HEK293 (cell line): ENCODE measurements around the gene TAGLN2.

ENCODE experiments used
- CTCF ChIA-PET: fragments of 350-600 bp; formaldehyde crosslinking; extraction: SDS; loops from one replicate; lab custom pipeline; 2021; ENCODE audit warnings: antibody characterized with exemption; lab: Yijun Ruan, JAX
- POLR2A ChIA-PET: fragments of 300-600 bp; formaldehyde crosslinking; extraction: SDS; loops from one replicate; lab custom pipeline; 2020; ENCODE audit warnings: antibody characterized with exemption, inconsistent platforms; lab: Yijun Ruan, JAX
- H3K27ac ChIP-seq: fragments of 200-500 bp; sonication (Bioruptor generic); 2 replicates; pipeline ENCODE4 v1.5.1; 2014; ENCODE audit warnings: low read depth, low read length, control low read depth, inconsistent platforms; ENCODE audit errors: extremely low read depth
- H3K36me3 ChIP-seq, 2 experiments: fragments of 200-500 bp in 1 of 2; sonication (Bioruptor generic) in 1 of 2; 1 replicate in 1 of 2; 2 replicates in 1 of 2; pipeline ENCODE4 v1.5.1; 2014 to 2017; ENCODE audit warnings: inconsistent platforms in 2 of 2, low read length in 2 of 2; ENCODE audit not compliant: control insufficient read depth in 2 of 2, insufficient read depth in 1 of 2
- H3K4me1 ChIP-seq: fragments of 200-500 bp; sonication (Bioruptor generic); 2 replicates; pipeline ENCODE4 v1.5.1; 2014; ENCODE audit warnings: mild to moderate bottlenecking, low read length, inconsistent platforms; ENCODE audit not compliant: control insufficient read depth, insufficient read depth
- H3K4me3 ChIP-seq: 2 replicates; pipeline ENCODE4 v1.5.1; 2011; ENCODE audit warnings: low read depth, mild to moderate bottlenecking, control low read depth, low read length, moderate library complexity
- H3K9me3 ChIP-seq: fragments of 200-500 bp; sonication (Bioruptor generic); 2 replicates; pipeline ENCODE4 v1.5.1; 2014; ENCODE audit warnings: low read depth, low read length, inconsistent platforms; ENCODE audit not compliant: control insufficient read depth, insufficient read depth
- KLF17 ChIP-seq: fragments of 450-650 bp; formaldehyde crosslinking; IDR thresholded peaks from 2 replicates; pipeline ENCODE4 v1.5.1; 2016; ENCODE audit warnings: missing biosample characterization, missing genetic modification characterization
- PRDM6 ChIP-seq: fragments of 450-650 bp; formaldehyde crosslinking; IDR thresholded peaks from 2 replicates; pipeline ENCODE4 v1.5.1; 2017; ENCODE audit warnings: missing biosample characterization, missing genetic modification characterization
- REST ChIP-seq: fragments of 450-650 bp; formaldehyde crosslinking; IDR thresholded peaks from 2 replicates; pipeline ENCODE4 v1.5.1; 2016; ENCODE audit warnings: missing biosample characterization, missing genetic modification characterization
- SP2 ChIP-seq: fragments of 450-650 bp; formaldehyde crosslinking; IDR thresholded peaks from 2 replicates; pipeline ENCODE4 v1.5.1; 2016; ENCODE audit warnings: missing biosample characterization, missing genetic modification characterization
- SP3 ChIP-seq: fragments of 450-650 bp; formaldehyde crosslinking; IDR thresholded peaks from 2 replicates; pipeline ENCODE4 v1.5.1; 2016; ENCODE audit warnings: missing biosample characterization, missing genetic modification characterization
- WT1 ChIP-seq: fragments of 450-650 bp; formaldehyde crosslinking; IDR thresholded peaks from 2 replicates; pipeline ENCODE4 v1.5.1; 2016; ENCODE audit warnings: missing biosample characterization, missing genetic modification characterization
- ZNF138 ChIP-seq: fragments of 450-650 bp; formaldehyde crosslinking; IDR thresholded peaks from 2 replicates; pipeline ENCODE4 v1.5.1; 2016; ENCODE audit warnings: missing biosample characterization, missing genetic modification characterization, borderline replicate concordance
- ZNF169 ChIP-seq: fragments of 450-650 bp; formaldehyde crosslinking; IDR thresholded peaks from 2 replicates; pipeline ENCODE4 v1.5.1; 2016; ENCODE audit warnings: missing biosample characterization, missing genetic modification characterization
- ZNF18 ChIP-seq: fragments of 450-650 bp; formaldehyde crosslinking; IDR thresholded peaks from 2 replicates; pipeline ENCODE4 v1.5.1; 2016; ENCODE audit warnings: missing biosample characterization, missing genetic modification characterization
- ZNF239 ChIP-seq: fragments of 450-650 bp; formaldehyde crosslinking; IDR thresholded peaks from 2 replicates; pipeline ENCODE4 v1.5.1; 2016; ENCODE audit warnings: missing biosample characterization, missing genetic modification characterization
- ZNF248 ChIP-seq: fragments of 450-650 bp; formaldehyde crosslinking; IDR thresholded peaks from 2 replicates; pipeline ENCODE4 v1.5.1; 2017; ENCODE audit warnings: missing biosample characterization, missing genetic modification characterization
- ZNF501 ChIP-seq: fragments of 450-650 bp; formaldehyde crosslinking; IDR thresholded peaks from 2 replicates; pipeline ENCODE4 v1.5.1; 2016; ENCODE audit warnings: missing biosample characterization, missing genetic modification characterization
- ZNF692 ChIP-seq: fragments of 450-650 bp; formaldehyde crosslinking; IDR thresholded peaks from 2 replicates; pipeline ENCODE4 v1.5.1; 2016; ENCODE audit warnings: missing biosample characterization, missing genetic modification characterization
- ZSCAN30 ChIP-seq: fragments of 450-650 bp; IDR thresholded peaks from 2 replicates; pipeline ENCODE4 v1.5.1; 2018; ENCODE audit warnings: missing biosample characterization, mild to moderate bottlenecking, missing genetic modification characterization, moderate library complexity

The TAGLN2 gene

GRCh38 chr1:159890390-159890789, 34.9 kb downstream of the TAGLN2 start (continued):
- no peak for TF ChIP-seq REST (tag by site-specific recombination)

- POLR2A ChIA-PET: interaction anchor here (0.8 to 2.8 kb wide), 5 partner anchors 26 to 35 kb away, joined by 3 to 10 read pairs (median 3); partner anchors contain the start of gene TAGLN2
- CTCF ChIA-PET: interaction anchor here (0.6 to 13.2 kb wide), 21 partner anchors 8 to 729 kb away, joined by 3 to 415 read pairs (median 7); partner anchors contain the start of gene FCRL6
- Histone ChIP-seq H3K4me3 (no peak overlapping the region), H3K36me3 (no peaks in the 10 kb centered on the region), H3K9me3 (no peaks in the 10 kb centered on the region), H3K4me1 (no peaks in the 10 kb centered on the region), H3K27ac (no peak overlapping the region)
- TF ChIP-seq KLF17 (tag by site-specific recombination): peak; percentile 49; the same call in 1 of the 2 replicates
- TF ChIP-seq WT1 (tag by site-specific recombination): no peak
- TF ChIP-seq ZNF248 (tag by site-specific recombination): no peak
- TF ChIP-seq SP3 (tag by site-specific recombination): peak; percentile 20; the same call in 1 of the 2 replicates
- TF ChIP-seq SP2 (tag by site-specific recombination): no peak
Measured at GRCh38 chr1:159889821-159890252, 35.5 kb downstream of the TAGLN2 start.

- POLR2A ChIA-PET: interaction anchor here (1.1 to 2.8 kb wide), 2 partner anchors 27 to 35 kb away, joined by 4 to 10 read pairs; no protein-coding TSS in a partner anchor
Measured at GRCh38 chr1:159889202-159889601, 36.1 kb downstream of the TAGLN2 start.

More at GRCh38 chr1:159889202-159889601, 36.1 kb downstream of the TAGLN2 start:
- H3K4me1 ChIP-seq: no peaks in the 10 kb centered on the region
- H3K27ac ChIP-seq: no peak overlapping the region
- no peaks in the 10 kb centered on the region for H3K36me3 ChIP-seq
- CTCF ChIA-PET: interaction anchor here (0.6 to 13.2 kb wide), 10 partner anchors 20 to 676 kb away, joined by 3 to 415 read pairs (median 4); partner anchors contain the start of gene FCRL6
- no peak for TF ChIP-seq ZNF138 (tag by site-specific recombination)
- no peak for TF ChIP-seq ZNF501 (tag by site-specific recombination)
- no peak for TF ChIP-seq ZNF239 (tag by site-specific recombination)
- no peak for TF ChIP-seq ZNF169 (tag by site-specific recombination)
- no peak for TF ChIP-seq ZNF692 (tag by site-specific recombination)
- no peak for TF ChIP-seq PRDM6 (tag by site-specific recombination)
- no peak for TF ChIP-seq ZSCAN30
- TF ChIP-seq ZNF18 (tag by site-specific recombination): no peak
- TF ChIP-seq, all 188 proteins: peak for 0
- Histone ChIP-seq H3K4me3 (no peak overlapping the region), H3K9me3 (no peaks in the 10 kb centered on the region)
